Hindlimb muscle (tissue), 1 donor: Measurements from ENCODE around the gene ENDOV. TPM values are rescaled to one million over a fixed set of nuclear protein-coding genes. Genes with fewer than 3 reads are reported as not detected.

Experiments used
- DNase-seq: peaks from one replicate; pipeline ENCODE4 v3.0.0-alpha.2; 2013
- polyA plus RNA-seq: library from polyadenylated mRNA; unstranded; fragments of 120-200 nt; gene quantifications from one replicate; pipeline ENCODE4 v1.2.1, GENCODE V29; 2013; ENCODE audit not compliant: insufficient read length

The ENDOV gene
- polyA plus RNA-seq, 1 donor, result 23.3 TPM

DNA sequence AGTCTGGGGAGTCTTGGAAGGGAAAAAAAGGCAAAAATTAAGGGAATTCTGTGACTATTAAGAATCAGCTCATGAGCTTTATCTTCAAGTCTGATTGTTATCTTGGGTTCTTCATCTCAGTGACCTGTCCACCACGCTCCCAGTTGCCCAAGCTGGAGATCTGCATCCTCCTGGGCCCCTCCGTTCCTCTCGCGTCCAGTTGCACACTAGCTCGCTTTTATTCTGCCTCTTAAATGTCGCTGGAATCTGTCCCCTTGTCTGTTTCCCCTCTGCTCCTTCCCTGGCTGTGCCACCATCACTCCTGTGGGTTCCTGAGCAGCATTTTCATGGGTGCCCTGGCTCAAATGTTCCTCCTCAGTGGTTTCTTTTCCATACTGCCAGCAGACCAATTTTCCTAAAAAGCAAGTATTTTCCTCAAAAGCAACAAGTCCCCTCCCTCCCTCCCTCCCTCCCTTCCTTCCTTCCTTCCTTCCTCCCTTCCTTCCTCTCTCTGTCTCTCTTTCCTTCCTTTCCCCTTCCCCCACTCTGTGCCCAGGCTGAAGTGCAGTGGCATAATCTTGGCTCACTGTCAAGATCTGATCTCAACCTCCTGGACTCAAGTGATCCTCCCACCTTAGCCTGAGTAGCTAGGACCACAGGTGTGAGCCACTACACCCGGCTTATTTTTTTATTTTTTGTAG lies 1.4 kb downstream of the ENDOV start:
- DNase-seq, result no peak

DNA sequence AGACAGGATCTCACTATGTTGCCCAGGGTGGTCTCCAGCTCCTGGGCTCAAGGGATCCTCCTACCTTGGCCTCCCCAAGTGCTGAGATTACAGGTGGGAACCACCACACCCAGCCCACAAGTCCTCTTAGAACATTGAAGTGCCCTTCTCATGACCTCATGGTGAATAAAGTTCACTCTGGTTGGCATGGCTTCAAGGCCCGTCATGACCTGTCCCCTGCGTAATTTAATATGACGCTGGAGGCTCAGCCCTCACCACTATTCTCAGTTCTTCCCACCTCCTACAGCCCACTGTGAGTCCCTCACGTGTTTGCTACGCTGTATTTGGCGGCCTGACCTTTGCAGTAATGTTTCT lies 1.9 kb downstream of the ENDOV start:
- no peak for DNase-seq

DNA sequence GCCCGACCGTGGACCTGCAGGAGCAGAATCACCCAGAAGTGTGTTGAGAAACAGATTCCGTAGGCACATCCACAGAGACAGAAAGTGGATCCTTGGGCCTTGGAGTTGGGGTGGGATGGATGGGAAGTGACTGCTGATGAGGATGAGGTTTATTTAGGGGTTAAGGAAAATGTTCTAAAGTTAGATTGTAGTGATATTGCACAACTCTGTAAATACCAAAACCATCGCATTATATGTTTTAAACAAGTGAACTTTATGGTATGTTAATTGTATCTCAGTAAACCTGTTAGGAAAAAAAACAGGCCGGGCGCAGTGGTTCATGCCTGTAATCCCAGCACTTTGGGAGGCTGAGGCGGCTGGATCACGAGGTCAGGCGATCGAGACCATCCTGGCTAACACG lies 3.6 kb downstream of the ENDOV start:
- no peak for DNase-seq

DNA sequence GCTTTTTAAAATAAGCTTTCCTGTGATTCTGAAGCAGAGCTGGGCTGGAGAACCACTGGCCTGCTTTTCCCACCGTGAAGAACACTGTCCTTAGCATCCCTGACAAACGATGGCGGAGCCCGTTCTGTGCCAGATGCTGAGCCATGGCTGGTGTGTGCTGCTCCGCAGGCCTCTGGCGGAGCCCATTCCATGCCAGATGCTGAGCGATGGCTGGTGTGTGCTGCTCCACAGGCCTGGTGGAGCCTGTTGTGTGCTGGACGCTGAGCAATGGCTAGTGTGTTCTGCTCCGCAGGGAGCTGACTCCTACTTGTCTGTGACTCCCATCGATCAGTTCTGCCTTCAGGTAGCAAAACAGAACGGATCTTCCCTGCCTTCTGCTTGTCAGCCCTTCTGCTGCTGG lies 4.3 kb downstream of the ENDOV start:
- DNase-seq, result no peak

DNA sequence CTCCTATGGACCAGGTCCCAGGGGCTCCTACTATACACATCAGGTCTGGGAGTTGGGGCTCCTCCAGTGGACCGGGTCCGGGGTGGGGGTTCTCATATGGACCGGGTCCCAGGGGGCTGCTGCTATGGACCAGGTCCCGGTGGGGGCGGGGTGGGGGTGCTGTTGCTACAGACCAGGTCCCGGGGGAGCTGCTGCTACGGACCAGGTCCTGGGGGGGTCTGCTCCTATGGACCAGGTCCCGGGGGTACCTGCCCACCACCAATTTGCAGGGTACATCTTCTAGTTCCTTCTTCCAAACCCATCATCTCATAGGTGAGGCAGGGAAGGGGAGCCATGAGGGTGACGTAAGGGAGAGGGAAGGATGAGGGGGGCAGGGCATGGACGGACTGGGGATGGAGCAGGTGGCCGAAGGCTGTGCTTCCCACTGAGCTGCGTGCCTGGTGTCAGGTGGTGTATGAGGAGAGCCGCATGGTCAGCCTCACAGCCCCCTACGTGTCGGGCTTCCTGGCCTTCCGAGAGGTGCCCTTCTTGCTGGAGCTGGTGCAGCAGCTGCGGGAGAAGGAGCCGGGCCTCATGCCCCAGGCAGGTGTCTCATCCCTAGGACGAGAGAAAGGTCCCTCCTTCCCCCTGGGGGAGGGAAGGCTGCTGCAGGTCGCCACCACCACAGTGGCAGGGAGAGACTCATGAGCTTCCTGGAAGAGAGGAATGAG lies 6.6 kb downstream of the ENDOV start:
- no peak for DNase-seq

DNA sequence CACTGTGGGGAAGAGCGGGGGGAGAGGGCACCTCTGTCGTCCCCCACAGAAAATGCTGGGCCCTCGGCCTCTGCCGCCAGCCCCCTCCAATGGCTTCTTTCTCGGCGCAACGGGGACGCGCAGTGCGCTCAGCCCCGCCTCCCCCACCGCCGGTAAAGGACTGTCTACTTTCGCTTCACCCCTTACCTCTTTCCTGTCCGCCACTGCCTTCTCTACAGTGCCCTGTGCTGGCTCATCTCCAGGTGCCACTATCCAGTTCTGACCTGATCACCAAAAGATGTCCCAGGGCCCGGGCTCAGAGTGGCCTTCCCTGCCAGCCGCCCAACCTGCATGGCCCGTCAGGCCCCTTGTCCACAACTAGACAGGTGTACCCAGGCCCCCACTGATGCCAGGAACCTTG lies 7.3 kb downstream of the ENDOV start:
- no peak for DNase-seq

DNA sequence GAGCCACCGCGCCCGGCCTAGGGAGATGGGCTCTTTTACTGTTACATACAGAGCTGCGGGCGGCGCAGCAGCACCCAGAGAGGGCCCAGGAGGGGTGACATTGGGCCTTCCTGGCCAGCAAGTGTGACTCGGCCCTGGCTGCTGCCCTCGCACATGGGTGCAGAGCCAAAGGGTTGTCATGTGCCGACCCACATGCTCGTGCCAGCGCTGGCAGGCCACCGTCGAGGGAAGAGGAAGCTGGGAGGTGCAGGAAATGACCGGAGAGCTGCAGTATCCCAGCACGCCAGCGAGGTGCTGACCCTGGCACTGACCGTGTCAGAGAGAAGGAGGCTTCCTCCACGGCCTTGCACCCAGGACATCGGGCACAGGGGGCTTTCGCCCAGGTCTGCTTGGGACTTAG lies 8.0 kb downstream of the ENDOV start:
- DNase-seq, result no peak

DNA sequence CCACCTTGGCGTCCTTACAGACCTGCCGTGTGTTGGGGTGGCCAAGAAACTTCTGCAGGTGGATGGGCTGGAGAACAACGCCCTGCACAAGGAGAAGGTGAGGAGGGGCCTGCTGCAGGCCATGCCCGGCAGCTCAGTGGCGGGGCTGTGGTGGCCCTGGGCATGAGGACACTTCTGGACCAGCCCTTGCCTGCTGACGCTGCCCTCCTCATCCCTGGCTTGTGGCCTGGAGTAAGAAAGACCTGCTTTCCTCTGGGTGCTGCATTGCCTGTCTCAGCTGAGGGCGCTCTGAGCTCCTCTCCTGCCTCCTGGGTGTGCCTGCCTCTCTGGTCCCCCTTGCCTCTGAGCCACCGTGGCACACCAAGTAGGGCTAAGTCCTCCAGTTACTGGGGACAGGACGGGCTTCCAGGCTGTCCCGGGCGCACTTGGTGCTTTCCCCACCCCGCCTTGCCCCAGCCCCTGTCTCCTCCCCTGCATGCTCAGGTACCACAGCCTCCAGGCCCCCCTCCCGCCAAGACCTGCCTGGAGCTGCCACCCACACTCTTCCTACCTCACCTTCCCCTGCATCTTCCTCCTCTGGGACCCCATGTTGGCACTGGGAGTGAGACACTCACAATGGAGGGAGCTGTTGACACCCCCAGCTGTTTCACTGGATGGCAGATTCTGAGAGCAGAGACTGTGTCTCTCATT lies 8.7 kb downstream of the ENDOV start:
- no peak for DNase-seq

DNA sequence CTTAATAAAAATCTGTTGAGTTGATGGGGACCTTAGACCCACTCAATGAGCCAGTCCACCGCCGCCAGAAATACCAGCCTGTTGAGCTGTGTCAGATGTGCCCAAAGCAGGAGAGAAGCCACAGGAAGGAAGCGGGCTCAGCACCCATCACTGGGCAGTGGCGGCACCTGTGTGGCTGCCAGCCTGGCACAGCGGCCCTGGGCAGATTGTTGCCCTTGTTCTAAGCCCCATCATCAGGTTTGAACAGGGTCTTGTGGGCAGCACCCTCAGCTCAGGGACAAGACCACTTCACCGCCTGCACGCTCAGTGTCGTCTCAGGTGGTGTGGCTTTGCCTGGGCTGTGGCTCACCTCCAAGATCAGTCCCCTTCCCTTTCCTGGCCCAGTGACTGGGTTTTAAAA lies 9.3 kb downstream of the ENDOV start:
- no peak for DNase-seq

DNA sequence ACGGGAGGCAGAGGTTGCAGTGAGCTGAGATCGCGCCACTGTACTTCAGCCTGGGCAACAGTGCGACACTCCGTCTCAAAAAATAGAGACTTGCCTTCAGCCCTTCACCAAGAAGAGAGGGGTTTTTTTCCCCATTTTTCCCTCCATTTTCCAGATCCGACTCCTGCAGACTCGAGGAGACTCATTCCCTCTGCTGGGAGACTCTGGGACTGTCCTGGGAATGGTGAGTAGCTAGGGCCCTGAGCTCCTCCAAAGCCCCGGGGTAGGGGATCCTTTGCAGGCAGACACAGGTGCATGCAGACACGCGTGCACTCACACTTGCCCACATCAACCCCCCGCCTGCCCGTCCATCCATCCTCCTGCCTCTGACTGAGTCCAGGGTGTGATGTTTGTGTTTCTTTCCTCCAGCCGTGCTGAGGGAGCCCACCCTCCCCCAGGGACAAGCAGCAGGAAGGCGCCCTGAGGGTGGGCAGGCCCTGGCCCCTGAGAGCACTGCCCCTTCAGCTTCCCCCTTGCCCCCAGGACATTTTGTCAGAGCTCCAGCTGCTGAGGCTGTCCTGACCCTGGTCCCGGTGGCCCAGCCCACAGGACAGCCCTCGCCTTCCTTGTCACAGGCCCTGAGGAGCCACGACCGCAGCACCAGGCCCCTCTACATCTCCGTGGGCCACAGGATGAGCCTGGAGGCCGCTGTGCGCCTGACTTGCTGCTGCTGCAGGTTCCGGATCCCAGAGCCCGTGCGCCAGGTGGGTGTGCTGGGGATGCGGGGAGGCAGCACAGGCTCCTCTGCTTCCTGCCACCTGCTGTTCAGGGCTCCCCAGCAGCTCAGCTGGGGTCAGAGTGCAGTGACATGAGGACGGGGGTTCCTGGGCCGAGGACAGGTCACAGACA lies 10.2 kb downstream of the ENDOV start:
- no peak for DNase-seq

DNA sequence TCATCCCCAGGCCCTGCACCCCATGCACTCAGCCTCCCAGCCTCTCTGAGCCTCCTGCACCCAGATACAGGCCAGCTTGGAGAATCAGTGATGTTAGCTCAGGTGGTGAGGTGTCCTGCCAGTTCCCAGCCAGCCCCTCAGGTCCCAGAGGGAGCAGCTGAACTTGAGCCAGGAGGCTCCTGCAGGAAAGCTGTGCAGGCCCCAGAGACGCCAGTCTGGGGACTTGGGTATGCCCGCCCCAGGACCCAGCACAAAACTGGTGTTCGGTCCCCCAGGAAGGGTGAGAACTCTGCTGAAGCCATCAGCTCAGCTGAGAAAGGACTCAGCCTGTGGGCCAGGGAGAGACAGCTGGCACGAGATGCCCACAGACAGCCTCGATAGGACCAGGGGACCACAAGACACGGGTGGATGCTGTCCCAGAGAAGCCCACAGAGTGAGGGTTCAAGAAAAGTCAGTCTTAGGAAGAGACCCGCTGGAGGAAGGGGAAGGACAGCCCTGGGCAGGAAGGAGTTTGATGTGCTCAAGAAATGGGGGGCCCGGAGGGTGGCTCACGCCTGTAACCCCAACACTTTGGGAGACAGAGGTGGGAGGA lies 11.0 kb downstream of the ENDOV start:
- DNase-seq, result no peak

DNA sequence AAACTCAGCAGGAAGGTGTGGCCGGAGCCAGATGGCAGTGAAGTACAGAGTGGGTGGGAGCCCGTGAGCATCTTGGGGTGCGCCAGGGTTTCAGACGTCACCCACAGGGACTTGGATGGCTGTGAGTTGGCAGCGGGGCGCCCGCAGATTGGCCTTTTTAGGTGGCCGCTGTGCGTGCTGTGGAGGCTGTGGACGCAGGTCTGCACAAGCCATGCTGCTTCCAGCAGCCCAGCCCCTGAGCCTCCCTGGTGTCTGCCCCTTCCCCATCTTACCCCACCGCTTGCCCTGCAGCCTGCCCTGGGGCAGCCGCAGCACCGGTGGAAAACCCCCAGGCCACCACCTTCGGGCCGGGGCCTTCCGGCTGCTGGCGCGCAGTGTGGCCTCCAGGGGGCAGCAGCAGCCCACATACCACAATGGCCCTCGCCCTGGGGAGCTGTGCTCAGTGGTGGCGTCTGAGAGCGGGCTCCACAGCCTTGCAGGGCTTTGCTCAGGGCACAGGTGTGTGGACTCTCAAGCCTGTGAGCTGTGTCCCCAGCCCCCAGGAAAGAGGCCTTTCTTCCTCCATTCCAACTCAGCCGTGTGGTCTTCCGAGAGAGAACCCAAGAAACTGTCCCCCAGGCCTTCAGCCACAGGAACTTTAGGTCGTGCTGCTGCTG lies 11.8 kb downstream of the ENDOV start:
- DNase-seq, result peak; percentile 74

DNA sequence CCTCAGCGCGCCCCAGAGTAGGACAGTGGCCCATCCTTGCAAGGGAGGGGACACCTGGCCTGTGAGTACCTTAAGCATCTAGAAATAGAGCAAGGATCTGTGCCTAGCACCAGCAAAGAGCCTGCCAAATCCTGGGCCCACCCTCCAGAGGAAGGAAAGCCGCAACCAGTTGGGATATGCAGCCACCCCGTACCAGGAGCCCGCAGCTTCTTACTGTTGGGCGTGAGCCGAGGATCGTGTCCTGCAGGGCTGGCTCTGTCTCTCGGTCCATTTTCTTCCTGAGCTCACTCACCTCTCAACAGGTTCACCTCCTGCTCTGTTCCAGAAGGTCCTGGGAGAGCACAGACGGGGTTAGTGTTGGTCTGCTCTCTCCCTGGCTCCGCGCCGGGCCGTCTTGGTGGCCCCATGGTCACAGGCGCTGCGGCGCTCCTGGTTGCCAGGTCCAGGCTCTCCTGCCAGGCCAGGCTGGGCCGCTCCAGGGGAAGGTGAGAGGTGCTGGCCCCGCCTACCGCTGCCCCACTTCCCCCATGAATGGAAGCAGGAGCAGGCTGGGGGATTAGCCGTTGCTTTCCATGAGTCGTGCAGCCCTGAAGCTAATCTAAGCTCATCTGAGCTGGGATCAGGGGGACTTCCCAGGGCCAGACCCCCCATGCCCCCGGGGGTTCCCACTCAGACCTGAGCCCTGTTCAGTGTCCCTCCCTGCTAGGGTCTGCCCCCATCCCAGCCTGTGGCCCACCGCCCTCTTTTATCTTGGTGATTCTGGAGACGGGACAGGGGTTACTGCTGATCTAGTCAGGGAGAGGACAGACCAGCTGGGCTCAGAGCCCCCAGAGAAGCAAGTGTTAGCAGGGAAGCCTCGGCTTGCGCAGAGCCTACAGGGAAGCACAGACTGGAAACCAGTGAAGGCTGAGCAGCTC lies 12.7 kb downstream of the ENDOV start:
- DNase-seq, result no peak

DNA sequence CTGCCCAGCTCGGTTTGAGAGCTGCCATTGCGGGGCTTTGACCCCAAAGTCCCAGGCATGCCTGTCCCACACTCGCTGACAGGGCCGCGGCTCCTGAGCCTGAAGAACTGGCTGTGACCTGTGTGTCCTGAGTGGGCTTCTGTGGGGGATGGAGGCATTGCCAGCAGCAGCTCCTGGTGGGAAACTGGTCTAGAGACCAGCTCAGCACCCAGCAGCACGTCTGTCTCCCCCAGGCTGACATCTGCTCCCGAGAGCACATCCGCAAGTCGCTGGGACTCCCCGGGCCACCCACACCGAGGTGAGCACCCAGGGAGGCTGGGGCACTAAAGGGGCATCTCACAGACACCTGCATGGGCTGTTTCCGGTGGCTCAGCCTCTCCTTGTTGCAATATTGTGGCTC lies 13.4 kb downstream of the ENDOV start:
- no peak for DNase-seq

DNA sequence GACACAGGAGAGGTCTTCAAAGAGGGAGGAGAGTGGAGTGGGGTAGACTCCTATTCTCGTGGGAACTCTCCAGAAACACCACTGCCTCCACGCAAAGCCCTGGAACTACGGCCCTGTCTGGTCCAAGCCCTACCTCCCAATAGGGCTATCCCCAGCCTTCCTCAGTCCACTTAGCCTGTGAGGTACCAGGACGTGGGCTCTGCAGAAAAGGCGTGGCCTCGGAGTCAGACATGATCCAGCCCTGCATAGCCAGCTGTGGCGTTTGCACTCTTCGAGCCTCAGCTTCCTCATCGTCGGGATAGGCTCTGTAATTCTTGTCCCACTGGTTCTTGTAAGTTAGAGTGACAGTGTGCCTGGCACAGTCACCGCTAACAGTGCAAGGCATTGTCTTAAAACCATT lies 13.8 kb downstream of the ENDOV start:
- DNase-seq, result no peak

DNA sequence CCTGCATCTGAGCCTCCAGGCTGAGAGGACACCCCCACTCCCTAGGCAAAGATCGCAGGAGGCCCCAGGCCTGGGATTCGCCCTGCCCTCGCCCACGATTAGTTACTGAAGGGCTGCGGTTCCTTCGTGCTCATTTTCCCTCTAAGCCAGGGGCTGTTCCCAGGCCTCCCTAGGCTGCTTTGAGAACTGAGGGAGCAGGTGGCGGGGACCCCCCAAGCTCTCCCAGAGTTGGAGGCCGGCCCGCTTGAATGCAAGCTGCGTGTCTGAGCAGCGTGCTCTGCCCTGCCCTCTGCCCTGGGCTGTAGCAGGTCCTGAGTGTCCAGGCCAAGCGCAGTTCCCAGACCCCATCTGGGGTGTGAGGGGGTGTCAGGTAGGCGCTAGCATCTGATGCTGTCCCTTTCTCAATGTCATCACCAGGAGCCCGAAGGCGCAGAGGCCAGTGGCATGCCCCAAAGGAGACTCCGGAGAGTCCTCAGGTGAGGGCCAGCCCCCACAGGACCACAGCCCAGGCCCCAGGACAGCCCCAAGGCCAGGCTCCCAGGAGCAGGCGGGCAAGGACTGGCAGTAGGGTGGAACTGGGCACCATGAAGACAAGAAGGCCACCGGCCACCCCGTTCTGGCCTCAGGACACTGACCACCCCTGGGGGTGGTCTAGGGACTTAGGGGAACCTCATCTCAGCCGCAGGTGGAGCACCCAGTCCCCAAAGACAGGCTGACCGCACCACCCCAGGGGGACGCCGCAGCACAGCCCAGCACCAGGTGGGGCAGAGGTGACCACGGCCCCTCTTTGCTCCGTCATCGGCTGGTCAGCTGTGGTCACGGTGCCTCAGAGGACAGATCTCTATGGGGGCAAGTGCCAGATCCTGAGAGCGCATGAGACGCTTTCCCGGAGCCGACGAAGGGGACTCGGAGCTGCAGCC lies 14.6 kb downstream of the ENDOV start:
- DNase-seq, result no peak

DNA sequence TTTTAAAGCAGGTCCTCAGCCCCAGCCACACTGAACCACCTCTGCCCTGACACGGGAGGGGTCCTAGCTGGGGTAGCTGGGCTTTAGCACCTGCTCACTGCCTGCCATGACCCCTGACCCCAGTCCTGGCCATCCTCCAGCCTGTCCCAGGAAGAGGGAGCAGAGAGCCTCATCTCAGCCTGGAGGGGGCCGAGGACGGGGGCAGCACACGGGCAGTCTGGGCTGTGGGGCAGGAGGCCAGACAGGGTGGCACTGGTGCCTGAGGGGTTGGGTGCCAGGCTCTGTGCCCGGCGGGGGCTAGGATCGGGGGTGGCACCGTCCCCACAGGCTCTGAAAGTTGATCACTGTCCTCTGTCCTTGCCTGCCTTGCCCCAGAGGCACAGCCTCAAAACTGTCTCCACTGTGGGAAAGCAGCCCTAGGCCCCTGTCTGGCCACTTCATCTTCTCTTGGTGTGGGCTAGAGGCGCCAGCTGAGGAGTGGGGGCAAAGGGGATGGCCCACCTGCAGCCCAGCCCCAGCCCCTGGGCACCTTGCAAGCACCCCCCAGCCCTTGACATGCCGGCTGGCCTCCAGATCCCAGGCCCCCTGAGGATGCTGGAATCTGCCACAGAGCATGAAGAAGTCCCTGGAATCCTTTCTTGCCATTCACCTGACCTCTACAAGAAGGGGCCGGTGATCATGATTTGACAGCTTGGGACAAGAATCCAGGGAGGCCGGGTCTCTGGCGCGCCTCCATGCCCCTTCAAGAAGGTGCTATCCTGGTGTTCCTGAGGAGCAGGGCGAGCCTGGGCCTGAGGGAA lies 15.7 kb downstream of the ENDOV start:
- DNase-seq, result no peak

DNA sequence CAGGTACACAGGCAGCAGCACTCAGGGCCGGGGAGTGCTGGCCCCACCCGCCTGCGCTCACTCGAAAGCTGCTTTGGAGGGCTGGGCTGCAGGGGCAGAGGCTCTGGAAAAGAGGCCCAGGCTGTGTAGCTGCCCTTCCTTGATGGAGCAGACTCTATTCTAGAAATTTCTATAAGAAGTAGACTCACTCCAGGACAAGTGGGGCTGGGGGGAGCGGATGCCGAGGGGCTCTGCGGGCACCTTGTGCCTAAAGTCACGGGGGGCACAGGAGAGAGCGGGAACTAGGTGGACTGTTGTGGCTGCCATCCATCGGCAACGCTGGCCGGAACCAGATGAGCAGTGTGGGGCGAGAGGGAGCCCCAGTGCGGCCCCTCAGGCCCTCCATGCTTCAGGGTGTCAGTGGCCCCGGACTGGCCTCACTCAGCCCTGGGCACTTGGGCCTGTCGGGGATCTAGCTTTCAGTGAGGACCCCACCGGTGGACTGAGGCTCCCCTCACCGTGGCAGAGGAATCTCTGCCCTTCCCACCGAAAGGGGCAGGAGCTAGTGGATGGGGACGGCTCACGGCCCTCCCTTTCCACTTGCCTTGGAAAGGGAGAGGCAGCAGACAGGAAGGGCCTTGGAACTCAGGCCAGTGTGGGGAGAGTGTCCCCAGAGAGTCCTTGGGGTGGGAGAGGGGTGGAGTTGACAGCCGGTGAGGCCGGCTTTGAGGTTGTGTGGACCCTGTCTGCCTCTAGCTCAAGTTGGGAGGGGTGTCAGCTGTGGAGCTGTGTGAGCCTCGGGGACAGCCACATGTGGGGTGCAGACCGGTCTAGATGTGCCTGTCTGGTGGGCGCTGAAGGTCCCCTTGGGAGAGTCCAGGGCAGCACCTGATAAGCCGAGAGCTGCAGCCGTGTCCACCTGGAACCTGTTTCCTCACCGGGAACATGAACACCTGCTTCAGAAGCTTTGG lies 16.6 kb downstream of the ENDOV start:
- DNase-seq, result no peak
